HuH-7.5 (cell line): ENCODE data around the gene STRADB.
"Not testable (repeated sequence)": the region's sequence is repeated elsewhere in the genome, so short reads cannot be mapped to it uniquely, and the experiment has no call there.

Experiments
- DNase-seq: peaks from one replicate; pipeline ENCODE4 v3.0.0; 2011; ENCODE audit warnings: low spot score

STRADB gene

GRCh38 chr2:201467666-201468065 is 16.1 kb downstream of the STRADB start:
- DNase-seq = no peak

- no peak for DNase-seq
Measured at GRCh38 chr2:201470821-201471731, 19.5 kb downstream of the STRADB start.

- DNase-seq = no peak
Measured at GRCh38 chr2:201471732-201472393, 20.3 kb downstream of the STRADB start.

- DNase-seq = no peak
Measured at GRCh38 chr2:201472411-201472810, 20.9 kb downstream of the STRADB start.

- DNase-seq = no peak
Measured at GRCh38 chr2:201482543-201482942, 31.0 kb downstream of the STRADB start.

GRCh38 chr2:201483342-201483741 is 31.8 kb downstream of the STRADB start:
- DNase-seq = no peak

GRCh38 chr2:201483758-201484157 is 32.2 kb downstream of the STRADB start:
- DNase-seq = not testable (repeated sequence)

GRCh38 chr2:201484805-201485204 is 33.3 kb downstream of the STRADB start:
- DNase-seq = no peak

GRCh38 chr2:201490291-201490690 is 38.8 kb downstream of the STRADB start:
- DNase-seq = no peak

- DNase-seq = no peak
Measured at GRCh38 chr2:201496785-201497184, 45.2 kb downstream of the STRADB start.

- DNase-seq = no peak
Measured at GRCh38 chr2:201500534-201500933, 49.0 kb downstream of the STRADB start.

- no peak for DNase-seq
Measured at GRCh38 chr2:201502713-201503112, 51.2 kb downstream of the STRADB start.

- DNase-seq = no peak
Measured at GRCh38 chr2:201507725-201508124, 56.2 kb downstream of the STRADB start.

GRCh38 chr2:201513271-201513670 is 61.7 kb downstream of the STRADB start:
- no peak for DNase-seq

GRCh38 chr2:201515573-201516246 is 64.2 kb downstream of the STRADB start:
- no peak for DNase-seq

- no peak for DNase-seq
Measured at GRCh38 chr2:201517094-201517493, 65.6 kb downstream of the STRADB start.

GRCh38 chr2:201520201-201520600 is 68.7 kb downstream of the STRADB start:
- DNase-seq = no peak

GRCh38 chr2:201522965-201523364 is 71.4 kb downstream of the STRADB start:
- no peak for DNase-seq

GRCh38 chr2:201523506-201523905 is 72.0 kb downstream of the STRADB start:
- no peak for DNase-seq
